HFFc6 (cell line): ENCODE data around the gene SERPINE1. TPM values are rescaled to one million over a fixed set of nuclear protein-coding genes. Genes with fewer than 3 reads are reported as not detected.
A peak's percentile ranks its signal among the peaks of the same experiment; 100 is the strongest.

ENCODE experiments used
- DNase-seq: peaks from one replicate; pipeline ENCODE4 v3.0.0-alpha.2; 2018
- H3K27ac Mint-ChIP-seq: 2 replicates; pipeline ENCODE4 v1.8.0; 2020; ENCODE audit warnings: mild to moderate bottlenecking, mixed read lengths
- H3K27me3 Mint-ChIP-seq: 2 replicates; pipeline ENCODE4 v1.8.0; 2021; ENCODE audit warnings: mild to moderate bottlenecking, moderate library complexity, mixed read lengths; ENCODE audit not compliant: insufficient read depth
- H3K36me3 Mint-ChIP-seq: 2 replicates; pipeline ENCODE4 v1.8.0; 2021; ENCODE audit warnings: low read depth, mixed read lengths
- H3K4me1 Mint-ChIP-seq: 2 replicates; pipeline ENCODE4 v1.8.0; 2020; ENCODE audit warnings: low read depth, mixed read lengths
- H3K4me3 Mint-ChIP-seq: 2 replicates; pipeline ENCODE4 v1.8.0; 2020; ENCODE audit warnings: mild to moderate bottlenecking, moderate library complexity, mixed read lengths
- H3K9me3 Mint-ChIP-seq: 2 replicates; pipeline ENCODE4 v1.8.0; 2020; ENCODE audit warnings: mild to moderate bottlenecking, mixed read lengths
- CTCF ChIP-seq: fragments of 200-600 bp; sonication (generic); IDR thresholded peaks from 2 replicates; pipeline ENCODE4 v1.5.0; 2021; ENCODE audit warnings: antibody characterized with exemption, mild to moderate bottlenecking
- total RNA-seq, 6 experiments: library from RNA; stranded (reverse); fragmentation: NEBNext Ultra II Directional; extraction: Animal tissue kit (Norgen Biotek cat#: 25700); gene quantifications; 2 replicates in 1 of 6; 3 replicates in 5 of 6; pipeline ENCODE4 v1.2.3, GENCODE V29; 2021

Gene SERPINE1
- total RNA-seq, 6 experiments from 2014 or later, result 906 to 2,092 (median 1,052) TPM

DNA sequence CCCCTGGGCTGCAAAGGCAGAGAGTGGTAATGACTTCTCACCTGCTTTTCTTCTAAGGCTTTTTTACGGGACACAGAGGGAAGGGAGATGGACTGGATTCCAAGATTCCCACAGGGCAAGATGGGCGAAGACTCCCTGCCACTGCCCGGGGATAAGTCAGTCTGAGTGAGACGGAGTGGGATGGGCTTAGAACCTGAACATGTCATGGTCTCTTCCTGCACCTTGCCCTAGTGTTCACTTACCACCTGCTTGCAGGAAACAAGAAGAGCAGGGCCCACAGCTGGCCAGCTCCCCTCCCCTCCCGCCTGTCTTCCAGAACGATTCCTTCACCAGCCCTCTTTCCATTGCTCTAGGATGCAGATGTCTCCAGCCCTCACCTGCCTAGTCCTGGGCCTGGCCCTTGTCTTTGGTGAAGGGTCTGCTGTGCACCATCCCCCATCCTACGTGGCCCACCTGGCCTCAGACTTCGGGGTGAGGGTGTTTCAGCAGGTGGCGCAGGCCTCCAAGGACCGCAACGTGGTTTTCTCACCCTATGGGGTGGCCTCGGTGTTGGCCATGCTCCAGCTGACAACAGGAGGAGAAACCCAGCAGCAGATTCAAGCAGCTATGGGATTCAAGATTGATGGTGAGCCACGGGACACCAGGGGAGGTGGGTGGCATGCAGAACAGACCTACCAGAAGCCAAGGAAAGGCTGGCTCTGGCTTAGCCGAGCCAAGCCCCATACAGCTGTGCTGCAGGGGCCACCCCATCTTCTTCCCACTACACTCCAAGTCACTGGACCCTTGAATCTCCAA lies 1.3 kb downstream of the SERPINE1 start:
- DNase-seq, result peak; percentile 64
- Mint-ChIP-seq H3K27me3 (peaks cover 66% of the 10 kb centered on the region), H3K9me3 (peaks cover 55% of the 10 kb centered on the region), H3K27ac (peak overlapping the region; percentile 98), H3K4me1 (peaks cover 89% of the 10 kb centered on the region), H3K4me3 (peak overlapping the region; percentile 98), H3K36me3 (peaks cover 60% of the 10 kb centered on the region)
- TF ChIP-seq CTCF, result no peak

DNA sequence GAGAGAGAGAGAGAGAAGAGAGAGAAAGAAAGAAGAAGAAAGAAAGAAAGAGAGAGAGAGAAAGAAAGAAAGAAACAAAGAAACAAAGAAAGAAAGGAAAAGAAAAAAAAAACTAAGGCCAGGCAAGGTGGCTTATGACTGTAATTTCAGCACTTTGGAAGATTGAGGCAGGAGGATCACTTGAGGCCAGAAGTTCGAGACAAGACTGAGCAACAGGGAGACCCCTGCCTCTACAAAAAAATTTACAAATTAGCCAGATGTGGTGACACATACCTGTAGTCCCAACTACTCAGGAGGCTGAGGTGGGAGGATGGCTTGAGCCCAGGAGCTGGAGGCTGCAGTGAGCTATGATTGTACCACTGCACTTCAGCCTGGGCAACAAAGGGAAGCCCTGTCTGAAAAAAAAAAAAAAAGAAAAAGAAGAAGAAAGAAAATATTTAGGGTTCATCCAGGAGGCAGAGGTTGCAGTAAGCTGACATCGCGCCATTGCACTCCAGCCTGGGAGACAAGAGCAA lies 2.8 kb downstream of the SERPINE1 start:
- peaks cover 74% of the 10 kb centered on the region for H3K36me3 Mint-ChIP-seq
- H3K4me1 Mint-ChIP-seq, result peaks cover 91% of the 10 kb centered on the region
- no peak for TF ChIP-seq CTCF
- H3K27me3 Mint-ChIP-seq, result peaks cover 81% of the 10 kb centered on the region
- peak overlapping the region; percentile 98 for H3K4me3 Mint-ChIP-seq
- DNase-seq, result peak; percentile 58
- H3K27ac Mint-ChIP-seq, result peak overlapping the region; percentile 98
- H3K9me3 Mint-ChIP-seq, result peaks cover 69% of the 10 kb centered on the region

DNA sequence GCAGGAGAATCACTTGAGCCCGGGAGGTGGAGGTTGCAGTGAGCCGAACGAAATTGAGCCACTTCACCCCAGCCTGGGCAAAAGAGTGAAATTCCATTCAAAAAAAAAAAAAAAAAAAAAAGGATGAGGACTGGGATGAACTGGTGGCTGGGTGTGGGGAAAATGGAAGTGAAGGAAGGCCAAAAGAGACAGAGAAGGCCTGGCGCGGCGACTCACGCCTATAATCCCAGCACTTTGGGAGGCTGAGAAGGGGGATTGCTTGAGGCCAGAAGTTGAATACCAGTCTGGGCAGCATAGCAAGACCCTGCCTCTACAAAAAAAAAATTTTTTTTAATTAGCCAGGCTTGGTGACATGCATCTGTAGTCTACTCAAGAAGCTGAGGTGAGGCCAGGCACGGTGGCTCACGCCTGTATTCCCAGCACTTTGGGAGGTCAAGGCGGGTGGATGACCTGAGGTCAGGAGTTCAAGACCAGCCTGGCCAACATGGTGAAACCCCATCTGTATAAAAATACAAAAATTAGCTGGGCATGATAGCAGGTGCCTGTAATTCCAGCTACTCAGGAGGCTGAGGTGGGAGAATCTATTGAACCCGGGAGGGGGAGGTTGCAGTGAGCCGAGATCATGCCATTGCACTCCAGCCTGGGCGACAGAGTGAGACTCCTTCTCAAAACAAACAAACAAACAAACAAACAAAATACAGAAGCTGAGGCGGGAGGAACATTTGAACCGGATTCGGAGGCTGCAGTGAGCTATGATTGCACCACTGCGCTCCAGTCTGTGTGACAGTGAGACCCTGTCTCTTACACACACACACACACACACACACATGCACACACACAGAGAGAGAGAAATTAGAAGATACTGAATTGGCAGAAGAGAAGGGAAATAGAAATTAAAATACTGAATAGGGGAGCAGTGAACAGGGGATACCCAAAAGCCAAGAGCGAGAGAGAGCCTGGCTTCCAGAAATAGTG lies 6.0 kb downstream of the SERPINE1 start:
- peak; percentile 40 for DNase-seq
- H3K36me3 Mint-ChIP-seq, result peaks cover 87% of the 10 kb centered on the region
- peak overlapping the region; percentile 98 for H3K4me3 Mint-ChIP-seq
- H3K9me3 Mint-ChIP-seq, result peaks cover 90% of the 10 kb centered on the region
- H3K27me3 Mint-ChIP-seq, result peaks cover 98% of the 10 kb centered on the region
- H3K4me1 Mint-ChIP-seq, result peaks cover 95% of the 10 kb centered on the region
- H3K27ac Mint-ChIP-seq, result peak overlapping the region; percentile 98

DNA sequence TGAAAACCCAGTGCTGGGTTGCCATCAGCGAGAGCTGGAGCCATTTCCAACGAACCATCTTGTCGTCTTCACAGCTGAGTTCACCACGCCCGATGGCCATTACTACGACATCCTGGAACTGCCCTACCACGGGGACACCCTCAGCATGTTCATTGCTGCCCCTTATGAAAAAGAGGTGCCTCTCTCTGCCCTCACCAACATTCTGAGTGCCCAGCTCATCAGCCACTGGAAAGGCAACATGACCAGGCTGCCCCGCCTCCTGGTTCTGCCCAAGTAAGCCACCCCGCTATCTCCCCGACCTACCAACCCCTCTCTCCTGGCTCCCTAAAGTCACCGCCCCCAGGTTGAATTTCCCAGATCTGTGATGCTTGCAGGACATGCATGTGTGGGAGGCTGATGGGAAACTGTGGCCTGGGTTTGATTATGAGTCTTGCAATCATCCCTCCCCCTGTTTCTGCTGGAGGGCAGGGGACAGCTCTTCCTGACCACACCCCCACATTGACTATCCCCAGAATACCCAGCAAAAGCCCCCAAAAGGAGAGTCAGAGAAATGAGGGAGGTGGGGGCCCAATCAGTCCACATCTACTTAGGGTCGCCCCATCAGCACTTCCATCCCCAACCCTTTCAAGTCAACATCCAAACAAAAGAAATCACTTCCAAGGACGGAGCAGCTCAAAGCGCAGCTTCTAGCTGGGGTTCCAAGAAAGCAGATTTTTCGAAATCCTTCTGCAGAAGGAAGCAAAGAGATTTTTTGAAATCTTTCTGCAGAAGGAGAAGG lies 6.9 kb downstream of the SERPINE1 start:
- peak; percentile 48 for DNase-seq
- H3K27me3 Mint-ChIP-seq, result peaks cover 97% of the 10 kb centered on the region
- no peak for TF ChIP-seq CTCF
- peaks cover 95% of the 10 kb centered on the region for H3K4me1 Mint-ChIP-seq
- peak overlapping the region; percentile 98 for H3K27ac Mint-ChIP-seq
- peak overlapping the region; percentile 98 for H3K4me3 Mint-ChIP-seq
- H3K9me3 Mint-ChIP-seq, result peaks cover 94% of the 10 kb centered on the region
- H3K36me3 Mint-ChIP-seq, result peaks cover 85% of the 10 kb centered on the region

DNA sequence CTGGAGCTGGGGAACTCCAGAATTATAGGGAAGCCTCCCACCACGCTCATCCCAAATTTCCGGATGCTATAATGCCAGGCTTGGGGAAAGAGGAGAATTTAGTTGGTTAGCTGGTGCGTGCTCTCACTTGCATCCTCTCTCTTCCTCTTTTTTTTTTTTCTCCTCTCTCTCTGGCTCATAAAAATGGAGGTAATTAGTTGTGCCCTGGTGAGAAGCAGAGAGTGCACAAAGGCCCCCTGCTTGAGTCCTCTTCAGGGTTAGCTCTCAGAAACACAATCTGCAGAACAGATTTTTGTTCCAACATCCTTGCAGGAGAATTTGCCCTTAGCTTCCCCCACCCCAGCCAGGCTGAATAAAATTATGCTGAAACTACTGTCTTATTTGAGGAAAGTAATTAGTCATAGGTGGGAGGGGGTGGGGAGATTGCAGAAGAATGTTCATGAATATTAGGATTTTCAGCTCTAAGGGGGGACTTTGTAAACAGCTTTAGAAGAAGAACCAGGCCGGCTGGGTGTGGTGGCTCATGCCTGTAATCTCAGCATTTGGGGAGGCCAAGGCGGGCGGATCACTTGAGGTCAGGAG lies 7.6 kb downstream of the SERPINE1 start:
- DNase-seq, result peak; percentile 29
- no peak for TF ChIP-seq CTCF
- Mint-ChIP-seq H3K27ac (peak overlapping the region; percentile 98), H3K4me3 (peak overlapping the region; percentile 98), H3K9me3 (peaks cover 97% of the 10 kb centered on the region), H3K27me3 (peaks cover 99% of the 10 kb centered on the region), H3K36me3 (peaks cover 81% of the 10 kb centered on the region), H3K4me1 (peaks cover 97% of the 10 kb centered on the region)
